Uterus (tissue), 4 donors: ENCODE results near the gene MCM9. TPM values are rescaled to one million over a fixed set of nuclear protein-coding genes. Genes with fewer than 3 reads are reported as not detected.

Experiments
- DNase-seq, 2 donors: peaks; one replicate each; pipeline ENCODE4 v3.0.0-alpha.2; 2019 to 2020
- H3K27ac ChIP-seq, 2 donors: fragments of 200-600 bp; sonication (generic); 1 replicate in 1 of 2; 2 replicates in 1 of 2; pipeline ENCODE4 v1.5.1; 2016 to 2018
- H3K27me3 ChIP-seq, 2 donors: fragments of 200-600 bp; sonication (generic); one replicate each; pipeline ENCODE4 v1.5.1; 2018 to 2019; ENCODE audit warnings: control low read depth in 1 of 2
- H3K36me3 ChIP-seq, 2 donors: fragments of 200-600 bp; sonication (generic); one replicate each; pipeline ENCODE4 v1.5.1; 2019; ENCODE audit warnings: control low read depth in 1 of 2
- H3K4me1 ChIP-seq, 2 donors: fragments of 200-600 bp; sonication (generic); one replicate each; pipeline ENCODE4 v1.5.1; 2018 to 2019; ENCODE audit warnings: control low read depth in 1 of 2
- H3K4me3 ChIP-seq, 2 donors: fragments of 200-600 bp; sonication (generic); 1 replicate in 1 of 2; 2 replicates in 1 of 2; pipeline ENCODE4 v1.5.1; 2018 to 2019; ENCODE audit warnings: mild to moderate bottlenecking in 1 of 2
- H3K9me3 ChIP-seq, 2 donors: fragments of 200-600 bp; sonication (generic); one replicate each; pipeline ENCODE4 v1.5.1; 2019; ENCODE audit warnings: control low read depth in 1 of 2
- CTCF ChIP-seq, 4 experiments: fragments of 200-600 bp in 2 of 4; fragments of 450-650 bp in 2 of 4; sonication (generic) in 2 of 4; IDR thresholded peaks; one replicate each; pipeline ENCODE4 v1.5.1; 2016 to 2019; ENCODE audit warnings: antibody characterized with exemption in 4 of 4, mild to moderate bottlenecking in 2 of 4, moderate library complexity in 1 of 4
- POLR2A ChIP-seq, 2 donors: fragments of 450-650 bp; IDR thresholded peaks; one replicate each; pipeline ENCODE4 v1.6.1; 2016; ENCODE audit warnings: antibody characterized with exemption in 2 of 2, mild to moderate bottlenecking in 1 of 2, moderate library complexity in 1 of 2
- intact Hi-C: fragments of 100-400 bp; cut with DNase I; formaldehyde crosslinking; loops from one replicate; pipeline ENCODE4 v1.15.1; 2023; ENCODE audit warnings: low total_unique reads
- total RNA-seq, 4 donors: library from RNA; depleted of rRNA in 3 of 4; stranded (reverse); fragments of >200 nt in 3 of 4; gene quantifications; one replicate each; pipeline versions ENCODE4 v1.1.0 to v1.2.4, GENCODE V29; 2014 to 2023
- donor health status: DM: yes; HTN: yes; CAD: no.

MCM9 gene
- total RNA-seq, 4 donors from 2014 or later, result 4.4 to 40.0 (median 24.5) TPM

DNA sequence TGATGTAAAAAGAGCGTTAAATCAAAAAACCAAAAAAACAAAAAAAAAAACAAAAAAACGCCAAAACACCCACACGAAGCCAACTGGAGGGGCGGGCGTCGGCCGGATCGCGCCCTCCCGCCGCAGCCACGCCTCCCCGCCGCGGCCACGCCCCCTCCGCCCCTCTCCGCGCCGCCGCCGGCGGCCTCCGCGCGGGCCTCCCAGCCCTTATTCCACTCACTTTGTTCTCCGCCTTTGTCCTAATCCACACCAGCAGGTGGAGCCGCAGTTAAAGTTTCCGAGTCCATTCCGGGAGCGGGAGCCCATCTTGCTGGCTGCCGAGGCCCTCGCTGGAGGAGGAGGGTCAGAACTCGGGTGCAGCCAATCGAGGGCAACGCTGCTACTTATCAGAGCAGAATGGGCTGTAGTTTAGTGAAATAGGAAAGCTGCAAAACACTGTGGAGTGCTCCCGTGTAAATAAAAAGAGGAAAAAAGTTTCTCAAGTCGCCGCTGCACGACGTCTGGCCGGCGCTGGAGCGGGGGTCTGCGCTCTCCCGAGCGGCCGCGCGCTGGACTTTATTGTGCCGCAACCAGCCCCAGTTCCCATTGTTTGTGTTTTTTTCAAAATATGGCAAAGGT is 41.0 kb downstream of the MCM9 start, which contains the start of gene ASF1A:
Gene ASF1A, plus strand, starts transcription at position 346 of the 618 bp plus-strand sequence. Its CDS starts 262 bp downstream, at position 608.
- Histone ChIP-seq H3K27me3 (no peaks in the 10 kb centered on the region), H3K4me3 (peak within 1 kb of the TSS; percentile 63 to 79), H3K27ac (peak within 1 kb of the TSS; percentile 93 to 96), H3K36me3 (no peaks in the 10 kb centered on the region), H3K4me1 (no peaks in the 10 kb centered on the region), H3K9me3 (no peaks in the 10 kb centered on the region)
- TF ChIP-seq POLR2A (IDR thresholded peaks at IDR 0.05) (peak; percentile 67 to 80), CTCF (IDR thresholded peaks at IDR 0.05) (peak; percentile 44 to 71 (median 66))
- intact Hi-C loops, result no loop called here
- peak; percentile 97 for DNase-seq

GRCh38 chr6:118893064-118893806 is 41.7 kb downstream of the MCM9 start:
- Histone ChIP-seq H3K36me3 (no peaks in the 10 kb centered on the region), H3K27ac (peak overlapping the region; percentile 85 to 96), H3K9me3 (no peaks in the 10 kb centered on the region), H3K27me3 (no peaks in the 10 kb centered on the region), H3K4me1 (no peaks in the 10 kb centered on the region), H3K4me3 (peak overlapping the region; percentile 63 to 79)
- DNase-seq, result peak; percentile 31 to 38
- intact Hi-C loops, result no loop called here
- TF ChIP-seq POLR2A (IDR thresholded peaks at IDR 0.05) (no peak), CTCF (IDR thresholded peaks at IDR 0.05) (no peak)

GRCh38 chr6:118892355-118892991 is 42.5 kb downstream of the MCM9 start:
- Histone ChIP-seq H3K4me3 (peak overlapping the region; percentile 63 to 79), H3K4me1 (no peaks in the 10 kb centered on the region), H3K27me3 (no peaks in the 10 kb centered on the region), H3K36me3 (no peaks in the 10 kb centered on the region), H3K27ac (peak overlapping the region; percentile 85 to 96), H3K9me3 (no peaks in the 10 kb centered on the region)
- intact Hi-C loops, result no loop called here
- DNase-seq, result no peak
- TF ChIP-seq CTCF (IDR thresholded peaks at IDR 0.05) (no peak), POLR2A (IDR thresholded peaks at IDR 0.05) (no peak)

- H3K4me1 ChIP-seq, result no peaks in the 10 kb centered on the region
- intact Hi-C loops, result no loop called here
- no peaks in the 10 kb centered on the region for H3K36me3 ChIP-seq
- H3K9me3 ChIP-seq, result no peaks in the 10 kb centered on the region
- no peaks in the 10 kb centered on the region for H3K27me3 ChIP-seq
- no peak for TF ChIP-seq CTCF (IDR thresholded peaks at IDR 0.05)
- no peak for TF ChIP-seq POLR2A (IDR thresholded peaks at IDR 0.05)
- no peak overlapping the region for H3K4me3 ChIP-seq
- no peak for DNase-seq
- no peak overlapping the region for H3K27ac ChIP-seq
These were observed 43.8 kb downstream of the MCM9 start for GRCh38 chr6:118890997-118891790.
